ENCODE measurements around the gene RCOR1. TPM values are rescaled to one million over a fixed set of nuclear protein-coding genes. Genes with fewer than 3 reads are reported as not detected.

The RCOR1 gene
- total RNA-seq, 1 experiment from 2014 or later: 34.1 TPM

DNA sequence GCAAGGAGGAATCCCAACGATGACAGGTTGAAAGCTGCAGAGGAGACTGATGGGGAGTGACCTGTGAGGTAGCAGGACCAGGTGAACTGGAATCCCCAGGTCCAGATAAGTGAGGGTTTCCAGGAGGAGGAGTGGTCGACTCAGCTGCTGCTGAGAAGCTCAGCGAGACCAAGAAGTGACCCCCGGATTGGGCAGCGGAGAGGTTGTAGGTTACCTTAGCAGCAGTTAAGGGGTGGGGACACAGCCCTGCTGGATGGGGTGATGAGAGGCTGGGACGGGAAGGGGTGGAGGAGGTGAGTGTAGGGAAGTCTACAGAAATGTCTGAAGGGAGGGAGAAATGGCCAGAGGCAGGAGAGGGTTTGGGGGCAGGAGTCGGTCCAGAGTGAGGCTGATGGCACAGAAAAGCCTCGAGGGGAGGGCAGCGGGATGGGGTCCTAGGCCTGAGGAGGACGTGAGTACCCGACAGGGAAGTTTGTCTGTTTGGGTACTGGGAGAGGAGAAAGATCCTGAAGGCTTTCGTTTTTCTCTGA lies 2.6 kb upstream of the RCOR1 start:
- no peak overlapping the region for H2BK5ac ChIP-seq (ENCODE audit: insufficient read length, low read length)
- Mint-ChIP-seq H3K4me3 (peak overlapping the region; percentile 0 to 91; a peak in 4 of 5 replicates), H3K27ac (peak overlapping the region; percentile 49 to 76 (median 62); a peak in 5 of 7 replicates), H3K27me3 (ENCODE audit: low read depth) (no peaks in the 10 kb centered on the region), H3K36me3 (ENCODE audit: insufficient read depth in 1 of 3, low read depth in 3 of 3) (peaks cover 4 to 11% (median 5%) of the 10 kb centered on the region in 3 experiments; a peak in 5 of 7 replicates), H3K4me1 (peaks cover 44 to 50% of the 10 kb centered on the region in 2 experiments), H3K9me3 (no peaks in the 10 kb centered on the region)
- no peak overlapping the region for H3K4ac ChIP-seq (ENCODE audit: low read depth, low read length)
- H3K23ac ChIP-seq (ENCODE audit: insufficient read length, low read depth, low read length): no peak overlapping the region
- no peak overlapping the region for H4K5ac ChIP-seq (ENCODE audit: insufficient read length, low read depth, low read length)
- H4K20me1 ChIP-seq (ENCODE audit: control insufficient read depth, insufficient read depth, insufficient read length): no peaks in the 10 kb centered on the region
- no peak overlapping the region for H2BK12ac ChIP-seq (ENCODE audit: insufficient read length, low read depth, low read length)
- no peak overlapping the region for H3K18ac ChIP-seq (ENCODE audit: insufficient read length, low read depth, low read length)
- no peak overlapping the region for H3T11ph ChIP-seq (ENCODE audit: low read length)
- no peak overlapping the region for H3K56ac ChIP-seq (ENCODE audit: insufficient read length, low read depth, low read length)
- H2AK5ac ChIP-seq (ENCODE audit: insufficient read length, low read length): no peak overlapping the region
- no peak overlapping the region for H3K27ac ChIP-seq (ENCODE audit: insufficient read length, low read depth, low read length)
- H2BK120ac ChIP-seq (ENCODE audit: low read depth, low read length, poor library complexity, severe bottlenecking): no peak overlapping the region
- H4K8ac ChIP-seq (replicated peaks; ENCODE audit: insufficient read length, low read depth, low read length): no peak overlapping the region
- TF ChIP-seq, protein P1, sequence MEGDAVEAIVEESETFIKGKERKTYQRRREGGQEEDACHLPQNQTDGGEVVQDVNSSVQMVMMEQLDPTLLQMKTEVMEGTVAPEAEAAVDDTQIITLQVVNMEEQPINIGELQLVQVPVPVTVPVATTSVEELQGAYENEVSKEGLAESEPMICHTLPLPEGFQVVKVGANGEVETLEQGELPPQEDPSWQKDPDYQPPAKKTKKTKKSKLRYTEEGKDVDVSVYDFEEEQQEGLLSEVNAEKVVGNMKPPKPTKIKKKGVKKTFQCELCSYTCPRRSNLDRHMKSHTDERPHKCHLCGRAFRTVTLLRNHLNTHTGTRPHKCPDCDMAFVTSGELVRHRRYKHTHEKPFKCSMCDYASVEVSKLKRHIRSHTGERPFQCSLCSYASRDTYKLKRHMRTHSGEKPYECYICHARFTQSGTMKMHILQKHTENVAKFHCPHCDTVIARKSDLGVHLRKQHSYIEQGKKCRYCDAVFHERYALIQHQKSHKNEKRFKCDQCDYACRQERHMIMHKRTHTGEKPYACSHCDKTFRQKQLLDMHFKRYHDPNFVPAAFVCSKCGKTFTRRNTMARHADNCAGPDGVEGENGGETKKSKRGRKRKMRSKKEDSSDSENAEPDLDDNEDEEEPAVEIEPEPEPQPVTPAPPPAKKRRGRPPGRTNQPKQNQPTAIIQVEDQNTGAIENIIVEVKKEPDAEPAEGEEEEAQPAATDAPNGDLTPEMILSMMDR (conservative IDR thresholded peaks at IDR 0.05): no peak
- H2BK15ac ChIP-seq (ENCODE audit: low read depth, low read length): no peak overlapping the region
- no peak overlapping the region for H4K91ac ChIP-seq (ENCODE audit: insufficient read length, low read depth, low read length)
- no peak overlapping the region for H2AFZ ChIP-seq (ENCODE audit: low read length)
- H3K27me3 ChIP-seq (ENCODE audit: insufficient read depth, low read length): no peaks in the 10 kb centered on the region
- no peak overlapping the region for H2BK20ac ChIP-seq (ENCODE audit: low read depth, low read length, poor library complexity, severe bottlenecking)
- H3K79me2 ChIP-seq (ENCODE audit: insufficient read depth, low read length): peaks cover 2% of the 10 kb centered on the region; the same call in 1 of the 2 replicates
- H3K14ac ChIP-seq (ENCODE audit: insufficient read depth, low read length): no peak overlapping the region
- no peaks in the 10 kb centered on the region for H3K9me3 ChIP-seq (ENCODE audit: control insufficient read depth, low read depth, low read length)
- no peak overlapping the region for H3K9ac ChIP-seq (ENCODE audit: extremely low read depth, insufficient read length, low read length)
- H3K4me2 ChIP-seq (ENCODE audit: insufficient read depth, insufficient read length, low read length): no peak overlapping the region
- no peaks in the 10 kb centered on the region for H3K79me1 ChIP-seq (ENCODE audit: insufficient read depth, low read depth, low read length, poor library complexity, severe bottlenecking)
- WGBS (ENCODE audit: extremely low coverage, insufficient read length, low lambda C conversion rate): no CpG with 5 or more reads among the region's 12 CpGs
- H3K4me1 ChIP-seq (ENCODE audit: insufficient read depth, low read length): peaks cover 5% of the 10 kb centered on the region
- DNase-seq: no peak
- H3K23me2 ChIP-seq (ENCODE audit: insufficient read length, low read depth, low read length, poor library complexity, severe bottlenecking): no peaks in the 10 kb centered on the region
